ENCODE measurements around the gene CCDC179. TPM values are rescaled to one million over a fixed set of nuclear protein-coding genes. Genes with fewer than 3 reads are reported as not detected.

The CCDC179 gene
- polyA plus RNA-seq, 3 donors from 2014 or later, result not detected

DNA sequence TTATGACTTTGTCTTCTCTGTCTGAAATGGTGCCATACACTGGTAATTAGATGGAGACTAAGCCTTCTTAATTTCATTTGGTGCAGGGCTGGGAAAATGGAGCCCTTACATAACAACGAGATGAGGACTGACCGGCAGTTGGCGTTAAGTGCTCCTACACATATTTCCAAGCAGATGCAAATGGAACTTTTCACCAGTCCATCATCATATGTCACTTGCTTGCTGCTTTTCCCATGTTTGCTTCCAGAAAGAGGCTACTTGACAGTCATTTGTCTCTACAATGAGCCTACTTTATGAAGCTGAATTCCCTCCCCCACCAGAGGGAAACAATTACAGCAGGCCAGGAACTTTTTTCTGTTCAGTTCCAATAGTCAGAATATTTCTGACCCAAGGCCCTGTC is 63.2 kb downstream of the CCDC179 start:
- Mint-ChIP-seq H3K9me3 (no peaks in the 10 kb centered on the region), H3K4me3 (no peak overlapping the region), H3K4me1 (no peaks in the 10 kb centered on the region), H3K27ac (no peak overlapping the region), H3K36me3 (no peaks in the 10 kb centered on the region), H3K27me3 (ENCODE audit: low read depth in 3 of 3) (peaks cover 0 to 12% (median 4%) of the 10 kb centered on the region in 3 donors)
- no peak for DNase-seq

Other genes starting within 250 kb of the CCDC179 start
- gene FANCF, start 234.7 kb downstream of the CCDC179 start, polyA plus RNA-seq, result 10 to 100 TPM in 1 of 3 donors, 1 to 10 TPM in 2; 3.6 to 17.1 (median 9.6) TPM
- 1 to 10 TPM; 2.4 to 3.0 (median 2.7) TPM for gene GAS2, start 193.9 kb downstream of the CCDC179 start, polyA plus RNA-seq
- 10 to 100 TPM; 25.4 to 28.3 (median 26.7) TPM for gene SVIP, start 30.7 kb downstream of the CCDC179 start, polyA plus RNA-seq

Measured in immature natural killer cell (primary cell).